Colonic mucosa (tissue), 4 donors: Measurements from ENCODE around the gene CPZ. TPM values are rescaled to one million over a fixed set of nuclear protein-coding genes. Genes with fewer than 3 reads are reported as not detected.

ENCODE experiments used
- DNase-seq: peaks from one replicate; pipeline ENCODE4 v3.0.0-alpha.2; 2020
- H3K27ac ChIP-seq: fragments of 200-600 bp; one replicate; pipeline ENCODE4 v1.8.0; 2021
- H3K27me3 ChIP-seq: fragments of 200-600 bp; one replicate; pipeline ENCODE4 v1.8.0; 2021
- H3K36me3 ChIP-seq: fragments of 200-600 bp; one replicate; pipeline ENCODE4 v1.8.0; 2021
- H3K4me1 ChIP-seq: fragments of 200-600 bp; one replicate; pipeline ENCODE4 v1.8.0; 2021; ENCODE audit warnings: mild to moderate bottlenecking
- H3K4me3 ChIP-seq: fragments of 200-600 bp; one replicate; pipeline ENCODE4 v1.8.0; 2021
- H3K9ac ChIP-seq, 2 donors: one replicate each; pipeline ENCODE4 v1.7.0; 2013; ENCODE audit warnings: control low read depth in 2 of 2, low read depth in 2 of 2, low read length in 2 of 2
- H3K9me3 ChIP-seq: fragments of 200-600 bp; one replicate; pipeline ENCODE4 v1.8.0; 2021
- CTCF ChIP-seq: fragments of 200-600 bp; IDR thresholded peaks from one replicate; pipeline ENCODE4 v1.8.0; 2022; ENCODE audit warnings: antibody characterized with exemption, mild to moderate bottlenecking
- intact Hi-C: fragments of 100-400 bp; cut with DNase I; formaldehyde crosslinking; loops from one replicate; pipeline ENCODE4 v1.14.1; 2022
- total RNA-seq, 2 donors: library from RNA; stranded (reverse); fragmentation: NEBNext Ultra II Directional in 1 of 2; extraction: Animal tissue kit (Norgen Biotek cat#: 25700) in 1 of 2; gene quantifications; one replicate each; pipeline ENCODE4 v1.2.1, GENCODE V29; 2021
- donor health status: healthy.
- donor health status: DM: no; HTN: no; CAD: no.
- donor health status: DM: no; HTN: no; CAD: no.

Gene CPZ
- total RNA-seq, 2 donors from 2014 or later = 1.2 to 1.5 TPM

- no peaks in the 10 kb centered on the region for H3K36me3 ChIP-seq
- DNase-seq = no peak
Measured at GRCh38 chr4:8657381-8658088, 65.0 kb downstream of the CPZ start.

GRCh38 chr4:8662776-8663175 is 70.2 kb downstream of the CPZ start:
- Histone ChIP-seq H3K9ac (no peak overlapping the region), H3K36me3 (no peaks in the 10 kb centered on the region), H3K9me3 (no peaks in the 10 kb centered on the region), H3K4me3 (no peak overlapping the region), H3K27me3 (no peaks in the 10 kb centered on the region), H3K4me1 (no peaks in the 10 kb centered on the region), H3K27ac (no peak overlapping the region)
- intact Hi-C loops = no loop called here
- TF ChIP-seq CTCF = no peak
- no peak for DNase-seq

More at GRCh38 chr4:8657381-8658088, 65.0 kb downstream of the CPZ start:
- Histone ChIP-seq H3K27me3 (no peaks in the 10 kb centered on the region), H3K9me3 (no peaks in the 10 kb centered on the region), H3K9ac (no peak overlapping the region), H3K4me1 (no peaks in the 10 kb centered on the region), H3K27ac (no peak overlapping the region), H3K4me3 (no peak overlapping the region)
- intact Hi-C loops = no loop called here
- no peak for TF ChIP-seq CTCF

GRCh38 chr4:8664031-8664805 is 71.7 kb downstream of the CPZ start:
- no peaks in the 10 kb centered on the region for H3K27me3 ChIP-seq

GRCh38 chr4:8664976-8665375 is 72.4 kb downstream of the CPZ start:
- no peak for DNase-seq
- Histone ChIP-seq H3K27me3 (no peaks in the 10 kb centered on the region), H3K27ac (no peak overlapping the region), H3K4me3 (no peak overlapping the region), H3K4me1 (no peaks in the 10 kb centered on the region), H3K36me3 (no peaks in the 10 kb centered on the region), H3K9ac (no peak overlapping the region), H3K9me3 (no peaks in the 10 kb centered on the region)
- no peak for TF ChIP-seq CTCF
- intact Hi-C loops = no loop called here

More at GRCh38 chr4:8664031-8664805, 71.7 kb downstream of the CPZ start:
- intact Hi-C loops = no loop called here
- DNase-seq = no peak
- Histone ChIP-seq H3K4me3 (no peak overlapping the region), H3K27ac (no peak overlapping the region), H3K9me3 (no peaks in the 10 kb centered on the region), H3K36me3 (no peaks in the 10 kb centered on the region), H3K9ac (no peak overlapping the region), H3K4me1 (no peaks in the 10 kb centered on the region)
- TF ChIP-seq CTCF = no peak

GRCh38 chr4:8665406-8666360 is 73.1 kb downstream of the CPZ start:
- DNase-seq = no peak
- H3K27me3 ChIP-seq = no peaks in the 10 kb centered on the region

More at GRCh38 chr4:8665406-8666360, 73.1 kb downstream of the CPZ start:
- Histone ChIP-seq H3K4me3 (no peak overlapping the region), H3K27ac (no peak overlapping the region), H3K9ac (no peak overlapping the region), H3K9me3 (no peaks in the 10 kb centered on the region), H3K4me1 (no peaks in the 10 kb centered on the region), H3K36me3 (no peaks in the 10 kb centered on the region)
- intact Hi-C loops = no loop called here
- TF ChIP-seq CTCF = no peak
